AG20443 (cell line): ENCODE data around the gene MYL6B.
A peak's percentile ranks its signal among the peaks of the same experiment; 100 is the strongest.

Source experiments
- DNase-seq: peaks from one replicate; pipeline ENCODE4 v3.0.0; 2012; ENCODE audit warnings: low spot score, mixed read lengths

The MYL6B gene

DNA sequence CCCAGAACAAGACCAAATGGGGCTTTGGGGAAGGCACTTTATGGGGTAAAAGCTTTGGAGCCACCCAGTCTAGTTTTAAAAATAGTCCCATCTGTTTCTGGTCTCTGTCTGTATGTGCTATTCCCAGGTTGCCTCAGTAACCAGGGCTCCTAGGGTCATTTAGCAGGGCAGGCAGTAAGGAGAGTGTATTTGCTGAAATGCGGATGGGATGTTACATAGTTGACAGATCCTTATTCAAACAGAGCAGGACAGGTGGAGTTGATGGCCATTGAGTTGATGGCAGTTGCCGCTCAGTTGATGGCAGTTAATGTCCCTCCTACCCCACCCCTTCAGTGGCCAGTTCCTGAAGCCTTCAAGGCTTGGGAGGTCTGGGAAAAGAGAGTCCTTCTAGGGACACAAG lies 29.8 kb upstream of the MYL6B start:
- no peak for DNase-seq

DNA sequence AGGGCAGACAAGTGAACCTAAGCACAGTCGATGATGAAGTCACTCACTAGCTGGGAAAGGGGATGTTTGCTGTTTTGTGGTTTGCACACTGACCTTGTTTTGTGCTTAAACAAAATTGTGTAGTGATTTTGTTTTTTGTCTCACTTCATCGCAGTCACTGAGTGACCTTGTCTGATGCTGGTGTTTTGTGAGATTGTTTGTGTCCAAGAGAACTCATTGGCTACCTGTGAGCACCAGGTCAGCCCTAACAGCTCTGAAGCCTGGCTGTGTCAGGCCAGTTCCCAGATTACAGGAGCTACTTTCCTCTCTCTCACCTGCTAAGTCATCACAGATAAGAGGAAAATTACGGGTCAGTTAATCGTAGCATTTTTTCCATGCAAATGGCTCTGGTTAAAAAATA lies 28.3 kb upstream of the MYL6B start:
- no peak for DNase-seq

DNA sequence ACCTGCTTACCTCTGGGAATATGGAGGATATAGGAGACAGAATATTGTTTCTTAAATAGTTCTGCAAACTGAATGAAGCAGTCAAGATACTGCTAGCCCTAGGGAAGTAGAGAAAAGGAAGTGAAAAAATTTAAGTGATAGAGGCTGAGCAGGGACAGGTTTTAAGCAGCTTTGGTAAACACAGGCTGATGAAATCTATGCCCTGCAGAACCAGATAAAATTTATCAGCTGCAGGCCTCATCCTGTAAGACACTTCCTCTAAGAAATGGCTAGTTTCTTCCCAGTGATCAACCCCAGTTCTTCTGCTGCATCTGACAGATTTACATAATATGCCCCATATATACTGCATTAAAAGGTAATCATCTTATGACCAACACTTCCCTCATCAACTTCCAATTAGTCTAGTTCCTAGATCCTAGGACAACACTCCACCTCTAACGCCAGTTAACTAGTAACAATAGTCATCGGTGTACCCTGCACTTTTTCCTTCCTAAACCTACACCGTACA lies 25.6 kb upstream of the MYL6B start:
- no peak for DNase-seq

DNA sequence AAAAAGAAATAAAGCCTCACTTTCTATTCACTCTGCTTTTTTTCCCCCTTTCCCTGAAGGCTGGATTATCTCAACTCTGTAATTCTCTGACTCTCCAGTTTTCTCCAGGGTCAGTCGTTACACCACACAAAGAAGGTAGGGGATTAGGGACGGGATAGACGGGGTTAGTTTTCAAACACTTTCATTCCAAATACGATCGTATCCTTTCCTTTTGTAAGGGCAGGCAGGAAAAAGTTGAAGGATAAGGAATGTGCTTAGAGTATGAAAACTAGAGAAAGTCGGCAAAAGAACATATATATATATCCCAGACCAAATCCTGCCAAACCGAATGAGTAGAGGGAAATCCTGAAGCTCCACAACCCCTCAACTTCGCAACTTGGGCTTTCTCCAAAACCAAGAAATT lies 24.9 kb upstream of the MYL6B start:
- DNase-seq: no peak

DNA sequence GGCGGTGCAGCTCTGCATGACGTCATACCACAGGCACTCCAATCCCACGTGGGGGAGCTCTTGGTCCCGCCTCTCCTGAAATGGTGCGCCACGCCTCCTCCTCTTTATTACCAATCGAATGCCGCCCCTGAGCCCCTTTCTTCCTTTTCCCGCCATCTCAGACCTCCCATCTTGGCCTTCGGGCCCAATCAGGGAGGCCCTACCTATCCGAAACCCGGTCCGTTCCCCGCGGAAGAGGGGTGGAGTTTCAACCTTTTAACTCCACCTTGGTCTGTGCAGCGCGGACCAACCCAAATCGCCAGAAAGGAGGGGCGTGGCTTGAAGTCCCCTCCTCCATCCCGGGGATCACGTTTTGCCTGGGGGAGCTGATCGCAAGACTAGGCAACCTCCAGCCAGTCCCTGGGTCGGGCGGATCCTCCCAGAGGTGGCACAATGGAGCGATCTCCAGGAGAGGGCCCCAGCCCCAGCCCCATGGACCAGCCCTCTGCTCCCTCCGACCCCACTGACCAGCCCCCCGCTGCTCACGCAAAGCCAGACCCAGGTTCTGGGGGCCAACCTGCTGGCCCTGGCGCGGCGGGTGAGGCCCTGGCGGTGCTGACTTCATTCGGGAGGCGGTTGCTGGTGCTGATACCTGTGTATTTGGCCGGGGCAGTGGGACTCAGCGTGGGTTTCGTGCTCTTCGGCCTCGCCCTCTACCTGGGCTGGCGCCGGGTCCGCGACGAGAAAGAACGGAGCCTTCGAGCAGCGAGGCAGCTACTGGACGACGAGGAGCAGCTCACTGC lies 24.3 kb upstream of the MYL6B start, which contains the start of gene ESYT1:
TSS of gene ESYT1 (plus strand) at position 380 of the 782 bp plus-strand sequence. CDS start at position 433, 53 bp downstream.
- peak; percentile 97 for DNase-seq

DNA sequence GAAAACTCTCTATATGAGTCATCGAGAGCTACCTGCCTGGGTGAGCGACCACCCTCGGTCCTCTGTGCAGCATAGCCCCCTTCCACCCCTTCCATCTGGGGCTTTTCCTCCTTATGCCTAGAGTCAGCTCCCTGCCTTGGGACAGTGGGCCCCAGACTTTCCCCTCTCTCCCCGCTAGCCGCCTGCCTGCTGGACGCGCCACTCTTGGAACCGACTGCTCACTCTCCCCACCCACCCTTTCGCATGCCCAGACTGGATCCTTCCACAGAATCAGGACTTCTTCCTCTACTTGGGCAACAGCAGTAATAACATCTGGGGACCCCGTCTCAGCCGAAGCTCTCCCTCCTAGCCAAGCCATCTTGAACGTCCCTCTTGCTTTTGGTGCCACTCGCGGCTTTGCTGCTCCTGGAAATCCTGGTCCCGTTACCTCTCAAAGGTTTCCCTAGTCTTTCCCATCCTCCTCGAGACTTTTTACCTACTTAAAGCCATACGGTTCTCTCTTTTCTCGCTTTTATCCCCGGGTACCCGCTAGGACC lies 23.6 kb upstream of the MYL6B start:
- peak; percentile 35 for DNase-seq

DNA sequence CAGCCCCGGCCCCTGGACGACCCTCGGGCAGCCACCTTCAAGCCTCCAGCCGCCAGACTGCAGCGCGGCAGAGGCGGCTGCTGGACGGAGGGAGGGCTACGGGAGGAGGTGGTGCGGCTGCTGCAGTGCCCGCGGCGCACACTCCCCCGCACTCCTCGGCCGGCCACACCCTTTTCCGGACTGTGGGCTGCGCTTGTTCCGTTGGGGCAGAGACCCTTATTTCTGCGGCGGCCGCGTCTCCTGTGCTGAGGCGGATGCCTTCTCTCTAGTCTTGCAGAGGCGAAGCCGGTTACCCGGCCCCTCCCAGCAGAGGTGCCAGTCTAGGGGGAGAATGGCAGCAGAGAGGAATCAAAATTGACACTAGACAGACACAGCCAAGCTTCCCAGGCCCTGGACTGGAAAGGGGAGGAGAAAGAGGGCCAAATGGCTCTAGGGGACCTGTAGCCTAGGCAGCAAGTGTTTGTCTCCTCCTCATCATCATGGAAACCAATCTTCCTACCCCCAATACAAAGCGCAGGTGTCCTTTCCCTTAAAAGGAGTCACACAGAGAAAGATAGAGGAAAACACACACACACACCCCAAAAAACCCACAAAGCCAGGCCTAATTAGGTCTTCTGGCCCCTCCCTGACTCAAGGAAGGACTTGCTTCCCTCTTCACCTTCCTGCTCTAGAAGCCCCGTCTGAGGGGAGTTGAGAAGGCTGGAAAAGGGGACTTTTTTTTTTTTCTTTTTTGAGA lies 23.0 kb upstream of the MYL6B start:
- peak; percentile 75 for DNase-seq

DNA sequence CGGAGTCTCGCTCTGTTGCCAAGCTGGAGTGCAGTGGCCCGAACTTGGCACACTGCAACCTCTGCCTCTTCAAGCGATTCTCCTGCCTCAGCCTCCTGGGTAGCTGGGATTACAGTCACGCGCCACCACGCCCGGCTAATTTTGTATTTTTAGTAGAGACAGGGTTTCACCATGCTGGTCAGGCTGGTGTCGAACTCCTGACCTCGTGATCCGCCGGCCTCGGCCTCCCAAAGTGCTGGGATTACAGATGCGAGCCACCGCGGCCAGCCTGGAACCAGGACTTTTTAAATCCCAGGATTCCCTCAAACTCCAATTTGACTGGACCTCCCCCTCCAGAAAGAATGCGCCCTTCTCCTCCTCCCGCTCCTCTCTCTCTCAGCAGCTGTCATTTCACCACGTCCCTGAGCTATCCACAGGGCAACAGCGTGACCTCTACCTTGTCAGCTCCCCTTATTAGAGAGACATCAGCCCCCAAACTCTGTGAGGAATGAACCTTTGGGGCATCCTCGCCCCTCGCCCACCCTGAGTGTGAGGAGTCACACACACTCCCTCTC lies 22.4 kb upstream of the MYL6B start:
- no peak for DNase-seq

DNA sequence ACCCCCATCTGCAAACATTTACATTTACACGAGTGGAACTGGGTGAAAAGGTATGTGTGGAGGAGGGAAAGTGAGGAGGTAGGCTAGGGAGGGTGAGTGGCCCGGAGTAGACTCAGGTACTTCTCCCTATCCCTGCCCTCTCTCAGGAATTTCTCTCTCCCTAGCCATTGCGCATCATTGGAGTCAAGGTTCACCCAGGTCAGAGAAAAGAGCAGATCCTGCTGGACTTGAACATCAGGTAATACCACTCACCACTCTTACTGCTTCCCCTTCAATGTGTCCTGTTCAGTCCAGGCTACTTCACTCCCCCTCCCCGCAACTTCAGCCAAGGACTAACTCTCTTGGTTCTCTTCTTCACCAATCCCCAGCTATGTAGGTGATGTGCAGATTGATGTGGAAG lies 21.5 kb upstream of the MYL6B start:
- DNase-seq: no peak

DNA sequence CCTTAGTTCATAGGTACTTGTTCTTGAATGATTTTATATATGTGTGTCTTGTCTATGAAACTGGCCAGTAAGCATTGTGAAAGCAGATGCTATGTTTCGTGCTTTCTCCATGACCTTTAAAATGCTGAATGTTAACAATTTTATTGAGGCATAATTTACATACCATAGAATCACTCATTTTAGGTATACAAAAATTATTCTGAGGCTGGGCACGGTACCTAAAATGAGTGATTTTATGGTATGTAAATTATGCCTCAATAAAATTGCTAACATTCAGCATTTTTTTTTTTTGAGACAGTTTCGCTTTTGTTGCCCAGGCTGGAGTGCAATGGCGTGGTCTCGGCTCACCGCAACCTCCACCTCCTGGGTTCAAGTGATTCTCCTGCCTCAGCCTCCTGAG lies 17.5 kb upstream of the MYL6B start:
- DNase-seq: no peak

DNA sequence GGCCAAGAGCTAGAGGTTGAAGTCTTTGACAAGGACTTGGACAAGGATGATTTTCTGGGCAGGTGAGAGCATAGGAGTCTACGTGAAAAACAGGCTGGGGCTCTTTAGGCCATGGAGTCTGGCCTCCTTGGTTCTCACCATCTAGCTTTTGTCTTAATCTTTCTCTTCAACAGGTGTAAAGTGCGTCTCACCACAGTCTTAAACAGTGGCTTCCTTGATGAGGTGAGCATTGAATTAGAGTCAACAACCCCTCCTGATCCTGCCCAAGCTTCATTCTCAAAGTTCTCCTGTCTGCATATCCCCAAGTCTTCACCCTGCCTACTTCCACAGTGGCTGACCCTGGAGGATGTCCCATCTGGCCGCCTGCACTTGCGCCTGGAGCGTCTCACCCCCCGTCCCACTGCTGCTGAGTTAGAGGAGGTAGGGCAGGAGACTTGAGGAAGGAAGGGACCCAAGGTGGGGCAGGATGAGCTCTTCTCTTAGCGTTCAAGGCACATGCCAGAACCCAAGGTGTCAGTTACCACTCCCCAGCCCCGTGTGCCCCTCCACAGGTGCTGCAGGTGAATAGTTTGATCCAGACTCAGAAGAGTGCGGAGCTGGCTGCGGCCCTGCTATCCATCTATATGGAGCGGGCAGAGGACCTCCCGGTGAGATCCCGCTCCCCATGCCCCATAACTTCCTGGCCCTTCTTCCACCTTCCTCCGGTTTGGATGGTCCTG lies 14.4 kb upstream of the MYL6B start:
- DNase-seq: no peak

DNA sequence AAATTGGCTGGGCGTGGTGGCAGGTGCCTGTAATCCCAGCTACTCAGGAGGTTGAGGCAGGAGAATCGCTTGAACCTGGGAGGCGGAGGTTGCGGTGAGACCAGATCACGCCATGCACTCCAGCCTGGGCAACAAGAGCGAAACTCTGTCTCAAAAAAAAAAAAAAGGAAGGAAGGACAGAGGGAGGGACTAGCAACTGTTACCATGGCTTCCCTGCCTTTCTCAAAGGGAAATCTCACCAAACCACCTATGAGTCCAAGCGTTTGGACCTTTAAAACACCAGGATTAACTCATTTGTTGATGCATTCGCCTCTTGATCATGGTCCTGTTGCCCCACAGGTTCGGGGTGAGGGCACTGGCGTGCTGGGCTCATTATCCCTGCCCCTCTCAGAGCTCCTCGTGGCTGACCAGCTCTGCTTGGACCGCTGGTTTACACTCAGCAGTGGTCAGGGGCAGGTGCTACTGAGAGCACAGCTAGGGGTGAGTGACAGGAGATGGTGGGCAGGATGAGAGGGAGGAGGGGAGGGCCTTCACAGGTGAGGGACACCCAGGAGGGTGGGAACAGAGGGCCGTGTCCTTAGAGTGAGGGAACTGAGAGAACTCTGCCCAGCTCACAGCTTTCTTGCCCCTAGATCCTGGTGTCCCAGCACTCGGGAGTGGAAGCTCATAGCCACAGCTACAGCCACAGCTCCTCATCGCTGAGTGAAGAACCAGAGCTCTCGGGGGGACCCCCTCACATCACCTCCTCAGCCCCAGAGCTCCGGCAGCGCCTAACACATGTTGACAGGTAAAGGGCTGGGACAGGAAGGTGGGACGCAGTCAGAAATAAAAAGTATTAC lies 10.2 kb upstream of the MYL6B start:
- DNase-seq: no peak

DNA sequence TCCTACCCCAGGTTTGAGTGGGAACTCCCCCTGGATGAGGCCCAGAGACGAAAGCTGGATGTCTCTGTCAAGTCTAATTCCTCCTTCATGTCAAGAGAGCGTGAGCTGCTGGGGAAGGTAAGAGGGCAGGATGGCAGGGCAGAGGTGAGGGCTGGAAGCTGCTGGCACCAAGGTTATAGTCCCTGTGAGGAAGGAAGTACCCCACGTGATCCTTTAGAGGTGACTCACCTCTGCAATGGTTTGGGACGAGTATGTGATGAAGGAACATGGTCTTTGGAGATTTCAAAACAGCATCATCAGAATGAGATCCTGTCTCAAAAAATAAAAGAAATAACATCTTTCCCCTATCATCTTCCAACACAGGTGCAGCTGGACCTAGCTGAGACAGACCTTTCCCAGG lies 9.2 kb upstream of the MYL6B start:
- no peak for DNase-seq

DNA sequence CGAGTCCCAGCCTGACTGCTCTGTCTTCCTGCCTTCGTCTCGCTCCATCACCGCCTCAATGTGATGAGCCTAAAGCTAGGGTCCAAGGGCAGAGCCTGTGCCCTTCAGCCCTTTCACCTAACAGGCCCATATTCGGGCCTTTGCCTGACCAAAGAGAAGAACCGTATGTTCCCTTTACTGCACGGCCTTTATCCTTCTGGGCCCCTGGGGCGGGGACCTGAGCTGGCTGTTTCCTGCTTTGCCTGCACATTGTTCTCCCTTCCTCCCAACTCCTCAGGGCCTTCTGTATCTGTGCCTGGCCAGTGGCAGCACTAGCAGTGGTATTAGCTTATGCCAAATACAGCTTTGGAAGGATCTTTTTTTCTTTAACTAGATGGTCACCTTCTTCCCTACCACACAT lies 8.5 kb upstream of the MYL6B start:
- no peak for DNase-seq

DNA sequence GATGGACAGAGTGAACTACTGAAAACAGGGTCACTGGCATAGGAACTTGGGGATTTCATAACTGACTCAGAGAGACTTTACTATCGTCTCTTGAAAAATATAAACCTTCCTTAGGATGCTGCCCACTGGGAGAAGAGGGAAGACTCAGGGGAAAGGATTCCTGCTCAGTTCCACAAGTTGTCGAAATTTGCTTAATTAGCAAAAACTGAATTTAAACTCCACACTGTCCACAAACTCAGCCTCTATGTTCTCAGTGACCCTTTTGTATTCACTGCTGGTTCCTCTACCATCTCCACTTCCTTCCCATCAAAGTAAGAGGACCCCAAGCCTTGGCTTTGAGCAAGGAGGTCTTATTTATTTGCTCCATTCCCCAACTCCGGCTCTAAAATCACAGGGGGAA lies 7.2 kb upstream of the MYL6B start:
- no peak for DNase-seq

DNA sequence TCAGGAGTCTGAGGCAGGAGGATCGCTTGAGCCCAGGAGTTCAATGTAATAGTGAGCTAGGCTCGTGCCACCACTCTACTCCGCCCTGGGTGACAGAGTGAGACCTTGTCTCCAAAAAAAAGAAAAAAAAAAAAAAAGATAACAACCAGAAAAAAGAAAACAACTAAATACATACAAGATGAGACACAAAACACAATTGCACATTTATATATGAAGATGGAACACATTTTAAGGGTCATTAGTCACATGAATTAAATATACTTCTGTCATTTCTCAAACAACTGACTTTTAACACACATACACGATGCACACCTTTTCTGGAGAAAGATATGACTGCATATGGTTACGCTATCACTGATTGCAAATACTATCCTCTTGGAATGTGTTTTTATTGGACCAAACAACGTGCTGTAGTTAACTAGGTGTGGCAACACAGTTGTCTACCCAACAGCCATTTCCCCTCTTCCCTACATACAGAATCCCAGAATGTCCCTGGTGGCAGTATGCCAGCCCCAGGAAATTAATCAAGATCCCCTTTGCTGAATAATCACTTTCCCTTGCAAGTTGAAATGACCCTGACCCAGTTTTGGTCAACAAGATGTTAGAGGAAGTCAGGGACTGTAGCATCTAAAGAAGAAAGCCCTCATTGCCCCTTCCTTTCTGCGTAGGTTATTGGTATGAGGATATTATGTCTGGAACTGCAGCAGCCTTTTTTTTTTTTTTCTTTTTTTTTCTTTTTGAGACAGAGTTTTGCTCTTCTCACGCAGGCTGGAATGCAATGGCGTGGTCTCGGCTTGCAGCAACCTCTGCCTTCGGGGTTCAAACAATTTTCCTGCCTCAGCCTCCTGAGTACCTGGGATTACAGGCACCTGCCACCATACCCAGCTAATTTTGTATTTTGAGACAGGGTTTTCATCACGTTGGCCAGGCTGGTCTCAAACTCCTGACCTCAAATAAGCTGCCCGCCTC lies 5.6 kb upstream of the MYL6B start:
- DNase-seq: no peak

DNA sequence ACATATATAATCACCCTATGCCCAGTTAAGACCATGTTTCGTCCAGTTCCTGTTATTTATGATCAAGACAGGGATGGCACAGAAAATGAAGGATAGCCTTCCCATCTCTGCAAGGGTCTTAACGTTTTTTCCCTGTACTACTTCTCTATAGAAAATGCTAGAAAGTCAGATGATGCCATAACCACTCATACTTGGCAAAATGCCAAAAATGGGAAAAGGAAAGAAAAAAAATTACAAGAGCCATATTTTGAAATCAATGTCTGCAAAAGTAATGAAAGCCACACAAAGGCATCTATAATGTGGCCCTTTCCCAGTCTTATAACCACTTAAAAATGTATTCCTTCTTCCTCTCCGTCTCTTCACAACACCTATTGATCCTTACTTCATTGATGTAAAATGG lies 1.8 kb upstream of the MYL6B start:
- no peak for DNase-seq

DNA sequence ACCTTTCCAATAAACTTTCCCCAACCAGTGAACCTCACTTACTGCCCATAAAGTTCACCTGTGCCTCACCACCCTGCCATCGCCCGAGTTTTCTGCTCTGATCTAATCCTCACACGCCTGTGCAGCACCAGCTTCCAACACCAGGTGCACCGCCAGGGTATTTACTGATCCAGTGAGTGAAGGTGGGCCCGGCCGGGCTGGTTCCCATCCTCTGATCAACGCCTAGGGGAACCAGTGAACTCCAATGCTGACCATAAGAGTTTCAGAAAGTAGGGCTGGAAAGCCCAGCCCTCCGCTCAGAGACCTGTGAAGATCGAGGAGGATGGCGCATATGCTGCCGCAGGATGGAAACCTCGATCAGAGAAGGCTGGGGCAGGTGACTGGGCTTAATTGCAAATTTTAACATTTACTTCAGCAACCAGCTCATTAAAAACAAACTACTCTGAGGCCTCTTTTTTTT lies 685 bp upstream of the MYL6B start:
- DNase-seq: peak; percentile 24

DNA sequence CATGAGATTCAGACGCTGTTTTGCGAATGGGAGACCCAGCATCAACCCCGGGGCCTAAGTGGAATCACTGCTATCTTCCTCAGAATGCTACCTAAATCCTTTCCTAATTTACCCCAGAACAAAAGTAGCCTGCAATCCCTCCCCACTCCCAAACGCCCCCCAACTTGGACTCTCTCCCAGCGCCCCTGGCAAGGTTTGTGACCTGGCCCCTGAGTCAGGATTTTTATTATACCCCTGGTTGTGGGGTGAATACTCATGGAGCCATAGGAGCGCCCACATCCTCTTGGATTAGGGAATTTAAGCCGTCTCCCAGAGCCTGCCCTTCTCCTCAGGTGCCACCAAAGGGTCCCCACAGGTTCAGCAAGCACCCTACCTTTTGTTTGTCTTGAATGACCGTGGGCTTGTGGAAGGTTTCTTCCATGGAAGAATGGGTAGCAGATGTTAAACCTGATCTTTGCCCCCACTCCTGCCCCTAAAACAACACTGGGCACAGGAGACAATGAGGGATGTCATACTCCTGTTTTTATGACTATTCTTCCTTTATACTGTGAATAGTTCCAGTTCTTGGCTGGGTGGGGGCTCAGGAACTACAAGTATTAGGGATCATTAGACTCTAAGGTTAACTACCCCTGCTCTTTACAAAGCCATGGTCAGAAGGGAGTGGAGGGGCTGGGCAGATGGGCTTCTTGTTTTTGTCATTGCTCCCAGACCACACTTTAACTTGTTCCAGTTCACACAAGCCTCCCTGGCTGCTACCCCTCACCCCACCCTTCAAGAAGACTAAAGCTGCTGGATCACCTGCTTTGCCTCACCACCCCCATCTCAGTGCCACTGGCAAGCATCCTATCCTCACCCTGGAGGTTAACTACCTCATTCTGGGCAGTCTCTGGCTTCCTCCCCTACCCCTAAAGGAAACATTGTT lies 630 bp downstream of the MYL6B start:
- no peak for DNase-seq
